ENCODE data around the gene TBC1D22A. TPM values are rescaled to one million over a fixed set of nuclear protein-coding genes. Genes with fewer than 3 reads are reported as not detected.

TBC1D22A gene
- polyA plus RNA-seq, 1 donor (not counting 4 experiments of a cell fraction or from before 2014, with no cell fraction given): 20.9 TPM

DNA sequence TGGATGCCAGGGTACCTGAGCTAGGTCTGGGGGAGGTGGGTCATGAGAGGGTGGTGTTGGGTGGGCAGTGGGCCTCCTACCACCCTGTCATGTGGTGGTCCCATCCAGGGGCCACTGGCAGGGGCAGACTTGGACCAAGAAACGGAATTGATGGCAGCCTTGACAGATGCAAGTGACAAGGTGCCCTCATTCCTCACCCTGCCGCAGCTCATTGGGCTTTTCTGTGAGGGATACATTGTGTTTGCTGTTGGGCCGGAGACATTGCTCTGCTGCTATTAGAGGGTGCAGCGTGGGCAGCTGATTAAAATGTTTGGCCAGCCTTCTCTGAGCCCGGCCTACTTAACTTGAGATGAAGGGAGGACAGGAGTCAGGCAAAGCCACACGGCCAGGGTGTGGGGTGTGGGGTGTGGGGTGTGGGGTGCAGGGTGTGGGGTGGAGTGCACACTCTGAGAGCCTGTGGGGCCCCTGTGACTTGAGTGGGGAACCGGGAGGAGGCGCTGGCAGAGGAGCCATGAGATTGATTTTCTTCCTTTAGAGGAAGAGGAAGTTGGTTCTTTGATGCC is 351.5 kb downstream of the TBC1D22A start:
- FAIRE-seq: no peak
- no peak for TF ChIP-seq EZH2 (IDR thresholded peaks at IDR 0.05; ENCODE audit: low read length)
- TF ChIP-seq, protein P1, sequence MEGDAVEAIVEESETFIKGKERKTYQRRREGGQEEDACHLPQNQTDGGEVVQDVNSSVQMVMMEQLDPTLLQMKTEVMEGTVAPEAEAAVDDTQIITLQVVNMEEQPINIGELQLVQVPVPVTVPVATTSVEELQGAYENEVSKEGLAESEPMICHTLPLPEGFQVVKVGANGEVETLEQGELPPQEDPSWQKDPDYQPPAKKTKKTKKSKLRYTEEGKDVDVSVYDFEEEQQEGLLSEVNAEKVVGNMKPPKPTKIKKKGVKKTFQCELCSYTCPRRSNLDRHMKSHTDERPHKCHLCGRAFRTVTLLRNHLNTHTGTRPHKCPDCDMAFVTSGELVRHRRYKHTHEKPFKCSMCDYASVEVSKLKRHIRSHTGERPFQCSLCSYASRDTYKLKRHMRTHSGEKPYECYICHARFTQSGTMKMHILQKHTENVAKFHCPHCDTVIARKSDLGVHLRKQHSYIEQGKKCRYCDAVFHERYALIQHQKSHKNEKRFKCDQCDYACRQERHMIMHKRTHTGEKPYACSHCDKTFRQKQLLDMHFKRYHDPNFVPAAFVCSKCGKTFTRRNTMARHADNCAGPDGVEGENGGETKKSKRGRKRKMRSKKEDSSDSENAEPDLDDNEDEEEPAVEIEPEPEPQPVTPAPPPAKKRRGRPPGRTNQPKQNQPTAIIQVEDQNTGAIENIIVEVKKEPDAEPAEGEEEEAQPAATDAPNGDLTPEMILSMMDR (optimal IDR thresholded peaks at IDR 0.05 in 1 of 3, IDR thresholded peaks at IDR 0.05 in 1 of 3, conservative IDR thresholded peaks at IDR 0.05 in 1 of 3; ENCODE audit: extremely low read depth in 1 of 3, insufficient read depth in 2 of 3, low read length in 3 of 3): no peak
- Histone ChIP-seq H3K9ac (ENCODE audit: control insufficient read depth, extremely low read depth, insufficient read depth, low read length) (no peak overlapping the region), H3K9me1 (ENCODE audit: control insufficient read depth, extremely low read depth, insufficient read depth, low read length) (no peaks in the 10 kb centered on the region), H3K36me3 (ENCODE audit: control insufficient read depth in 2 of 2, extremely low read depth in 1 of 2, insufficient read depth in 2 of 2, low read length in 2 of 2) (peaks cover 0 to 7% of the 10 kb centered on the region in 2 experiments), H3K9me3 (ENCODE audit: control insufficient read depth, low read depth, low read length) (no peaks in the 10 kb centered on the region), H3K4me1 (ENCODE audit: control insufficient read depth, extremely low read depth, insufficient read depth, low read length) (no peaks in the 10 kb centered on the region), H3K79me2 (ENCODE audit: control insufficient read depth, insufficient read depth, low read length) (no peaks in the 10 kb centered on the region), H3K4me2 (ENCODE audit: control insufficient read depth, extremely low read depth, insufficient read depth, low read depth, low read length) (no peak overlapping the region), H3K27me3 (ENCODE audit: control insufficient read depth, extremely low read depth, insufficient read depth, low read length) (no peaks in the 10 kb centered on the region), H3K27ac (ENCODE audit: control insufficient read depth, insufficient read depth, low read length) (no peak overlapping the region), H3K4me3 (ENCODE audit: control insufficient read depth in 2 of 3, extremely low read depth in 1 of 3, insufficient read depth in 2 of 3, low read depth in 1 of 3, low read length in 3 of 3) (no peak overlapping the region), H2AFZ (ENCODE audit: control insufficient read depth, low read length) (no peak overlapping the region), H4K20me1 (ENCODE audit: control insufficient read depth, extremely low read depth, insufficient read depth, low read length) (no peaks in the 10 kb centered on the region)
- dilution Hi-C loops (cut with MboI; ENCODE audit: extremely low pct_ligation_motif_present, low sequenced_read_pairs): no loop called here
- no peak for DNase-seq (ENCODE audit: low read depth, low spot score)

DNA sequence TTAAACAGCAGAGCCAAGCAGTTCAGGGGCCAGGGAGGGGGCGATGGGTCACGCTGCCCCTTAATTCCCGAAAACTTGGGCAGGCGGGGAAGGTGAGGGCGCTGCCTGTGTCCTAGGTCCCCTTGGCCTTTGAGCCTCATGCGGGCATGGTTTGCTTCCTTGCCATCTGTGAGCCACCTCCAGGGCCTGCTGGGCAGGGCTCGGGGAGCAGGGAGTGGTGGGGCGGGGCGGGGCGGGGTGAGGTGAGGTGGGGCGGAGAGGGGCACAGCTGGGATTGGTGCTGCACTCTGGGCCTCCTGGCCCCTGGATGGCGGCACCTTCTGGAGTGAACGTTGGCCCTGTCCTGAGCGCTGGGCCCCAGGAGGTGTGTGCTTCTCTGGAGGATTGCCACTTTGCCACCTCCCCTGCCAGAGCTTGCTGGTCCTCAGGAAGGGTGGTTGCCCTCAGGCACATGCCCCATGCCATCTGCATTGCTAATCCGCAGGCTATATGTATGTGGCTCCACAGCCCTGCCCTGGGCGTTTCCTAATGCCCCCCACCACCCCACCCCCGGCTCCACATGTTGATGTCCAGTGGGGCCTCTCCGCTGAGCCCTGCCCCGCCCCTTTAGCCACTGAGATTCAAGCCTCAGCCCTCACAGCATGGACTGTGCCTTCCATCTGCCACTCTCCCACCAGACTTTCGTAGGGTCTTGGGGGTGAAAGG is 352.5 kb downstream of the TBC1D22A start:
- FAIRE-seq (no peak), DNase-seq (ENCODE audit: low read depth, low spot score) (no peak)
- Histone ChIP-seq H3K9me3 (ENCODE audit: control insufficient read depth, low read depth, low read length) (no peaks in the 10 kb centered on the region), H3K4me2 (ENCODE audit: control insufficient read depth, extremely low read depth, insufficient read depth, low read depth, low read length) (no peak overlapping the region), H3K4me1 (ENCODE audit: control insufficient read depth, extremely low read depth, insufficient read depth, low read length) (no peaks in the 10 kb centered on the region), H3K79me2 (ENCODE audit: control insufficient read depth, insufficient read depth, low read length) (no peaks in the 10 kb centered on the region), H3K9ac (ENCODE audit: control insufficient read depth, extremely low read depth, insufficient read depth, low read length) (no peak overlapping the region), H3K27me3 (ENCODE audit: control insufficient read depth, extremely low read depth, insufficient read depth, low read length) (no peaks in the 10 kb centered on the region), H3K9me1 (ENCODE audit: control insufficient read depth, extremely low read depth, insufficient read depth, low read length) (no peaks in the 10 kb centered on the region), H2AFZ (ENCODE audit: control insufficient read depth, low read length) (no peak overlapping the region), H3K36me3 (ENCODE audit: control insufficient read depth in 2 of 2, extremely low read depth in 1 of 2, insufficient read depth in 2 of 2, low read length in 2 of 2) (peaks cover 0 to 7% of the 10 kb centered on the region in 2 experiments), H4K20me1 (ENCODE audit: control insufficient read depth, extremely low read depth, insufficient read depth, low read length) (no peaks in the 10 kb centered on the region), H3K27ac (ENCODE audit: control insufficient read depth, insufficient read depth, low read length) (no peak overlapping the region), H3K4me3 (ENCODE audit: control insufficient read depth in 2 of 3, extremely low read depth in 1 of 3, insufficient read depth in 2 of 3, low read depth in 1 of 3, low read length in 3 of 3) (no peak overlapping the region)
- TF ChIP-seq EZH2 (IDR thresholded peaks at IDR 0.05; ENCODE audit: low read length): no peak
- TF ChIP-seq, protein P1 (optimal IDR thresholded peaks at IDR 0.05 in 1 of 3, IDR thresholded peaks at IDR 0.05 in 1 of 3, conservative IDR thresholded peaks at IDR 0.05 in 1 of 3; ENCODE audit: extremely low read depth in 1 of 3, insufficient read depth in 2 of 3, low read length in 3 of 3): no peak
- dilution Hi-C loops (cut with MboI; ENCODE audit: extremely low pct_ligation_motif_present, low sequenced_read_pairs): no loop called here

Measured in keratinocyte (primary cell).